Calu3 (cell line): Measurements from ENCODE around the gene OLAH. TPM values are rescaled to one million over a fixed set of nuclear protein-coding genes. Genes with fewer than 3 reads are reported as not detected.

Experiments
- BruUV-seq: library from RNA; stranded (reverse); fragments of 400-500 nt; replicated peaks from 2 replicates; lab custom pipeline; 2021; lab: Mats Ljungman, UMichigan
- CTCF ChIA-PET: fragments of 300-600 bp; sonication (Branson Sonifier 250); formaldehyde crosslinking; loops from one replicate; lab custom pipeline; 2022; ENCODE audit warnings: antibody characterized with exemption; lab: Charles Lee
- DNase-seq: peaks from one replicate; pipeline ENCODE4 v3.0.0; 2022
- H3K27ac Mint-ChIP-seq: one replicate; pipeline ENCODE4 v1.8.0; 2022; ENCODE audit warnings: mixed read lengths; ENCODE audit not compliant: unreplicated experiment
- H3K27me3 Mint-ChIP-seq: one replicate; pipeline ENCODE4 v1.8.0; 2022; ENCODE audit warnings: mixed read lengths; ENCODE audit not compliant: unreplicated experiment
- H3K36me3 Mint-ChIP-seq: one replicate; pipeline ENCODE4 v1.8.0; 2022; ENCODE audit warnings: mild to moderate bottlenecking, moderate library complexity, mixed read lengths; ENCODE audit not compliant: insufficient read depth, unreplicated experiment
- H3K4me1 Mint-ChIP-seq: one replicate; pipeline ENCODE4 v1.8.0; 2022; ENCODE audit warnings: mild to moderate bottlenecking, low read depth, mixed read lengths; ENCODE audit not compliant: unreplicated experiment
- H3K4me3 Mint-ChIP-seq: one replicate; pipeline ENCODE4 v1.8.0; 2022; ENCODE audit warnings: mild to moderate bottlenecking, low read depth, moderate library complexity, mixed read lengths; ENCODE audit not compliant: unreplicated experiment
- H3K9me3 Mint-ChIP-seq: one replicate; pipeline ENCODE4 v1.8.0; 2022; ENCODE audit warnings: low read depth, mixed read lengths; ENCODE audit not compliant: unreplicated experiment
- intact Hi-C: fragments of 100-400 bp; cut with micrococcal nuclease; formaldehyde crosslinking; loops from one replicate; pipeline ENCODE4 v1.10.0; 2022; ENCODE audit not compliant: unreplicated experiment
- total RNA-seq: library from RNA; stranded (reverse); gene quantifications from 2 replicates; pipeline ENCODE4 v1.2.3, GENCODE V29; 2022
- TF ChIP-seq, protein P1 (sequence below): fragments of 200-600 bp; IDR thresholded peaks from one replicate; pipeline ENCODE4 v1.8.0; 2022; ENCODE audit warnings: antibody characterized with exemption; ENCODE audit not compliant: unreplicated experiment

The OLAH gene
- total RNA-seq, 1 experiment from 2014 or later = not detected

DNA sequence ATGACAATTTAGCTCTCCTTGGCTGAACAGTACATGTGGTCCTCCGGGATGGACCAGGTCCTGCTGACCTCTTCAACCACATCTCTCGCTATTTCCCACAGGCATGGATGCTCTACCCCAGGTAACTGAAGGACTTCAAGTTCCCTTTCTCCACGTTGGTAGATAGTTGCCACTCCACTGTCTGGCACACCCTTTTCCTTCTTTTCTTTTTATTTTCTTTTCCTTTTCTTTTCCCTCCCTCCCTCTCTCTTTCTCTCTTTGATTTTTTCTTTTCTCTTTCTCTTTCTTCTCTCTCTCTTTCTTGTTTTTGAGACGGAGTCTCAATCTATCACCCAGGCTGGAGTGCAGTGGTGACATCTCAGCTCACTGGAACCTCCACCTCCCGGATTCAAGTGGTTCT lies 47.7 kb downstream of the OLAH start:
- peaks cover 2% of the 10 kb centered on the region for H3K9me3 Mint-ChIP-seq
- peaks cover 7% of the 10 kb centered on the region for H3K36me3 Mint-ChIP-seq
- no peak overlapping the region for H3K27ac Mint-ChIP-seq
- no peaks in the 10 kb centered on the region for H3K4me1 Mint-ChIP-seq
- CTCF ChIA-PET = no interaction called here
- H3K27me3 Mint-ChIP-seq = no peaks in the 10 kb centered on the region
- intact Hi-C loops = no loop called here
- TF ChIP-seq, protein P1, sequence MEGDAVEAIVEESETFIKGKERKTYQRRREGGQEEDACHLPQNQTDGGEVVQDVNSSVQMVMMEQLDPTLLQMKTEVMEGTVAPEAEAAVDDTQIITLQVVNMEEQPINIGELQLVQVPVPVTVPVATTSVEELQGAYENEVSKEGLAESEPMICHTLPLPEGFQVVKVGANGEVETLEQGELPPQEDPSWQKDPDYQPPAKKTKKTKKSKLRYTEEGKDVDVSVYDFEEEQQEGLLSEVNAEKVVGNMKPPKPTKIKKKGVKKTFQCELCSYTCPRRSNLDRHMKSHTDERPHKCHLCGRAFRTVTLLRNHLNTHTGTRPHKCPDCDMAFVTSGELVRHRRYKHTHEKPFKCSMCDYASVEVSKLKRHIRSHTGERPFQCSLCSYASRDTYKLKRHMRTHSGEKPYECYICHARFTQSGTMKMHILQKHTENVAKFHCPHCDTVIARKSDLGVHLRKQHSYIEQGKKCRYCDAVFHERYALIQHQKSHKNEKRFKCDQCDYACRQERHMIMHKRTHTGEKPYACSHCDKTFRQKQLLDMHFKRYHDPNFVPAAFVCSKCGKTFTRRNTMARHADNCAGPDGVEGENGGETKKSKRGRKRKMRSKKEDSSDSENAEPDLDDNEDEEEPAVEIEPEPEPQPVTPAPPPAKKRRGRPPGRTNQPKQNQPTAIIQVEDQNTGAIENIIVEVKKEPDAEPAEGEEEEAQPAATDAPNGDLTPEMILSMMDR = no peak
- no peak for DNase-seq
- H3K4me3 Mint-ChIP-seq = no peak overlapping the region
- BruUV-seq = no TSS peak

DNA sequence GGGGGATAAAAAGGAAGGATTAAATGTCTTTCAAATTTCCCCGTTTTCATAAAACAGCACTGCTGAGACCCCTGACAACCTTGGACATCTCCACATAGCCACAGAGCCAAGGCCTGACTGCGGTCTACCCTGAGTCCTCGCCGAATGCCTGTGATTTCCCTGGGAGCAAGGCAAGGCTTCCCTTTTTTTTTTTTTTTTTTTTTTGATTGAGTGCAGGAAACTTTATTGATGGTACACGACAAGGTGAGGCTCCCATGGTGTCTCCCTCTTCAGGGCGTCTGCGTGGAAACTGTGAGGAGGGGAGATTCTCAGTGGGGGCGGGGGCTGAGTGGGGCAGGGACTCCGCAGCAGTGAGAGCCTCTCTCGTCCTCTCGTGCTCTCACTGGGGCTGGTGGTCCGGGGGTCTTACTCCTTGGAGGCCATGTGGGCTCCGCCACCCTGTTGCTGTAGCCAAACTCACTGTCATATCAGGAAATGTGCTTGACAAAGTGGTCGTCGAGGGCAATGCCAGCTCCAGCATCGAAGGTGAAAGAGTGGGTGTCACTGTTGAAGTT lies 49.2 kb downstream of the OLAH start:
- intact Hi-C loops = no loop called here
- TF ChIP-seq, protein P1 = no peak
- no peak for DNase-seq
- CTCF ChIA-PET = interaction anchor here (0.5 kb wide), 1 partner anchor 20 kb away, joined by 5 read pairs; no protein-coding TSS in a partner anchor
- H3K4me3 Mint-ChIP-seq = no peak overlapping the region
- H3K27me3 Mint-ChIP-seq = no peaks in the 10 kb centered on the region
- H3K27ac Mint-ChIP-seq = no peak overlapping the region
- BruUV-seq = no TSS peak
- peaks cover 2% of the 10 kb centered on the region for H3K9me3 Mint-ChIP-seq
- H3K36me3 Mint-ChIP-seq = peaks cover 22% of the 10 kb centered on the region
- H3K4me1 Mint-ChIP-seq = no peaks in the 10 kb centered on the region

- BruUV-seq = TSS peak; percentile 71
- CTCF ChIA-PET = no interaction called here
- peaks cover 46% of the 10 kb centered on the region for H3K36me3 Mint-ChIP-seq
- H3K9me3 Mint-ChIP-seq = peaks cover 2% of the 10 kb centered on the region
- TF ChIP-seq, protein P1 = no peak
- DNase-seq = no peak
- peaks cover 24% of the 10 kb centered on the region for H3K4me1 Mint-ChIP-seq
- H3K27ac Mint-ChIP-seq = peak overlapping the region; percentile 99
- H3K4me3 Mint-ChIP-seq = peak overlapping the region; percentile 98
- no peaks in the 10 kb centered on the region for H3K27me3 Mint-ChIP-seq
- intact Hi-C loops = no loop called here
These were observed 52.9 kb downstream of the OLAH start for GRCh38 chr10:15096661-15097010.

GRCh38 chr10:15097011-15097812 lies 53.5 kb downstream of the OLAH start, which contains the start of gene RPP38:
Gene RPP38 (plus strand): TSS chr10:15097355. CDS start chr10:15103315, 5,960 bp downstream.
- H3K36me3 Mint-ChIP-seq = peaks cover 51% of the 10 kb centered on the region
- peak; percentile 98 for DNase-seq
- H3K27ac Mint-ChIP-seq = peak within 1 kb of the TSS; percentile 99
- H3K9me3 Mint-ChIP-seq = no peaks in the 10 kb centered on the region
- intact Hi-C loops = no loop called here
- CTCF ChIA-PET = interaction anchor here (1.0 kb wide), 1 partner anchor 144 kb away, joined by 3 read pairs; no protein-coding TSS in a partner anchor
- BruUV-seq = no TSS peak
- TF ChIP-seq, protein P1 = no peak
- no peaks in the 10 kb centered on the region for H3K27me3 Mint-ChIP-seq
- H3K4me1 Mint-ChIP-seq = peaks cover 24% of the 10 kb centered on the region
- H3K4me3 Mint-ChIP-seq = peak within 1 kb of the TSS; percentile 98
